GM21619 (cell line): ENCODE results near the gene RABGAP1L.
"Not testable (repeated sequence)": the region's sequence is repeated elsewhere in the genome, so short reads cannot be mapped to it uniquely, and the experiment has no call there.

Experiments used
- ATAC-seq: cut with Tn5 transposase; IDR thresholded peaks from one replicate; pipeline ENCODE4 v1.9.1; 2021; ENCODE audit not compliant: unreplicated experiment

Gene RABGAP1L

GRCh38 chr1:174652569-174653280 lies 493.4 kb downstream of the RABGAP1L start:
- no peak for ATAC-seq

GRCh38 chr1:174654560-174654959 lies 495.2 kb downstream of the RABGAP1L start:
- no peak for ATAC-seq

- no peak for ATAC-seq
Observed at GRCh38 chr1:174656409-174657059, 497.2 kb downstream of the RABGAP1L start.

- ATAC-seq: no peak
Observed at GRCh38 chr1:174657411-174657810, 498.1 kb downstream of the RABGAP1L start.

GRCh38 chr1:174657893-174658292 lies 498.6 kb downstream of the RABGAP1L start:
- ATAC-seq: no peak

GRCh38 chr1:174659823-174660222 lies 500.5 kb downstream of the RABGAP1L start:
- no peak for ATAC-seq

GRCh38 chr1:174660476-174660875 lies 501.2 kb downstream of the RABGAP1L start:
- no peak for ATAC-seq

GRCh38 chr1:174663358-174663757 lies 504.0 kb downstream of the RABGAP1L start:
- ATAC-seq: no peak

- ATAC-seq: no peak
Observed at GRCh38 chr1:174666248-174666647, 506.9 kb downstream of the RABGAP1L start.

GRCh38 chr1:174671826-174672225 lies 512.5 kb downstream of the RABGAP1L start:
- no peak for ATAC-seq

GRCh38 chr1:174676856-174677255 lies 517.5 kb downstream of the RABGAP1L start:
- ATAC-seq: no peak

- no peak for ATAC-seq
Observed at GRCh38 chr1:174678657-174679056, 519.3 kb downstream of the RABGAP1L start.

- ATAC-seq: no peak
Observed at GRCh38 chr1:174680101-174680500, 520.8 kb downstream of the RABGAP1L start.

- no peak for ATAC-seq
Observed at GRCh38 chr1:174682419-174683008, 523.2 kb downstream of the RABGAP1L start.

GRCh38 chr1:174686213-174686612 lies 526.9 kb downstream of the RABGAP1L start:
- ATAC-seq: no peak

- ATAC-seq: no peak
Observed at GRCh38 chr1:174689524-174689923, 530.2 kb downstream of the RABGAP1L start.

- ATAC-seq: no peak
Observed at GRCh38 chr1:174690266-174690665, 530.9 kb downstream of the RABGAP1L start.

- ATAC-seq: no peak
Observed at GRCh38 chr1:174692313-174692712, 533.0 kb downstream of the RABGAP1L start.

- ATAC-seq: no peak
Observed at GRCh38 chr1:174693085-174693484, 533.8 kb downstream of the RABGAP1L start.

GRCh38 chr1:174693539-174693938 lies 534.2 kb downstream of the RABGAP1L start:
- ATAC-seq: not testable (repeated sequence)

- ATAC-seq: no peak
Observed at GRCh38 chr1:174696026-174696821, 536.9 kb downstream of the RABGAP1L start.
